GM12878 (cell line): ENCODE data around the gene TFAP2E. TPM values are rescaled to one million over a fixed set of nuclear protein-coding genes. Genes with fewer than 3 reads are reported as not detected.

Source experiments
- ATAC-seq: fragments of 200-7000 bp; cut with Tn5 transposase; 3 replicates; pipeline ENCODE4 v1.9.1; 2020; ENCODE audit warnings: mild to moderate bottlenecking, moderate library complexity
- BruUV-seq: library from RNA; stranded (reverse); fragments of 400-500 nt; replicated peaks from 2 replicates; lab custom pipeline; 2021; lab: Mats Ljungman, UMichigan
- CTCF ChIA-PET: fragments of 300-600 bp; sonication (Branson Sonifier 250); formaldehyde crosslinking; extraction: SDS; loops from one replicate; lab custom pipeline; 2021; ENCODE audit warnings: inconsistent platforms; lab: Yijun Ruan, JAX
- POLR2A ChIA-PET: fragments of 350-600 bp; formaldehyde crosslinking; extraction: SDS; loops from one replicate; lab custom pipeline; 2021; ENCODE audit warnings: inconsistent platforms; lab: Charles Lee
- RAD21 ChIA-PET: fragments of 300-600 bp; sonication (Branson Sonifier 250); formaldehyde crosslinking; loops from one replicate; lab custom pipeline; 2023; ENCODE audit warnings: antibody characterized with exemption; ENCODE audit not compliant: unreplicated experiment; lab: Charles Lee
- SMC1A ChIA-PET: fragments of 300-600 bp; sonication (Branson Sonifier 250); formaldehyde crosslinking; loops from one replicate; lab custom pipeline; 2023; ENCODE audit not compliant: unreplicated experiment, uncharacterized antibody; lab: Charles Lee
- DNase-seq: peaks from one replicate; pipeline ENCODE4 v3.0.0-alpha.2; 2011; ENCODE audit warnings: low read depth, low spot score
- FAIRE-seq: peaks from 3 replicates; lab custom pipeline; 2011; peaks lifted over from hg19 to GRCh38; lab: Jason Lieb, UNC
- H2AFZ ChIP-seq: 2 replicates; pipeline ENCODE4 v1.6.0; 2011; ENCODE audit warnings: low read depth, low read length, control low read depth; ENCODE audit not compliant: control insufficient read depth
- H3K27ac ChIP-seq: 2 replicates; pipeline ENCODE4 v1.5.1; 2011; ENCODE audit warnings: control low read depth; ENCODE audit not compliant: control insufficient read depth, insufficient read depth
- H3K27me3 ChIP-seq, 2 experiments: replicated peaks in 1 of 2; 2 replicates each; pipeline versions ENCODE4 v1.6.0 to v1.6.1; 2011; ENCODE audit warnings: low read length in 1 of 2; ENCODE audit not compliant: control insufficient read depth in 2 of 2, insufficient read depth in 2 of 2
- H3K36me3 ChIP-seq, 2 experiments: 2 replicates each; pipeline ENCODE4 v1.5.1; 2011; ENCODE audit warnings: low read length in 1 of 2; ENCODE audit not compliant: control insufficient read depth in 2 of 2, insufficient read depth in 2 of 2
- H3K4me1 ChIP-seq: 2 replicates; pipeline ENCODE4 v1.6.1; 2011; ENCODE audit warnings: mild to moderate bottlenecking, low read length, moderate library complexity, mixed read lengths; ENCODE audit not compliant: control insufficient read depth, insufficient read depth
- H3K4me2 ChIP-seq: 2 replicates; pipeline ENCODE4 v1.6.0; 2011; ENCODE audit warnings: control low read depth; ENCODE audit not compliant: control insufficient read depth, insufficient read depth
- H3K4me3 ChIP-seq: fragments of 200-600 bp; sonication (generic); 2 replicates; pipeline ENCODE4 v1.5.1; 2016
- H3K79me2 ChIP-seq: 2 replicates; pipeline ENCODE4 v1.6.0; 2011; ENCODE audit warnings: low read length; ENCODE audit not compliant: control insufficient read depth, insufficient read depth
- H3K9ac ChIP-seq: 2 replicates; pipeline ENCODE4 v1.8.0; 2011; ENCODE audit warnings: low read length, control low read depth, mixed read lengths; ENCODE audit not compliant: control insufficient read depth, insufficient read depth
- H3K9me3 ChIP-seq: replicated peaks from 3 replicates; pipeline ENCODE4 v1.5.1; 2011; ENCODE audit warnings: mild to moderate bottlenecking, low read length; ENCODE audit not compliant: control insufficient read depth, insufficient read depth
- H4K20me1 ChIP-seq: 2 replicates; pipeline ENCODE4 v1.6.0; 2011; ENCODE audit not compliant: control insufficient read depth, insufficient read depth
- BRCA1 ChIP-seq: IDR thresholded peaks from 2 replicates; pipeline ENCODE4 v1.6.1; 2011; ENCODE audit warnings: low read depth, low read length, improper control_type of control experiment
- ESRRA ChIP-seq: IDR thresholded peaks from 2 replicates; pipeline ENCODE4 v1.6.1; 2012; ENCODE audit warnings: mild to moderate bottlenecking, low read length, improper control_type of control experiment
- FOXK2 ChIP-seq: fragments of 450-650 bp; IDR thresholded peaks from 2 replicates; pipeline ENCODE4 v1.6.1; 2017; ENCODE audit warnings: mild to moderate bottlenecking, moderate library complexity
- MEF2B ChIP-seq: fragments of 450-650 bp; IDR thresholded peaks from 2 replicates; pipeline ENCODE4 v1.6.1; 2018; ENCODE audit warnings: mild to moderate bottlenecking, moderate library complexity; ENCODE audit not compliant: partially characterized antibody, poor library complexity, severe bottlenecking
- MYB ChIP-seq: fragments of 150-350 bp; IDR thresholded peaks from 2 replicates; pipeline ENCODE4 v1.6.1; 2014; ENCODE audit warnings: mild to moderate bottlenecking, low read depth, low read length, borderline replicate concordance
- NFYB ChIP-seq: IDR thresholded peaks from 2 replicates; pipeline ENCODE4 v1.6.1; 2011; ENCODE audit warnings: low read depth, mild to moderate bottlenecking, low read length, improper control_type of control experiment, moderate library complexity; ENCODE audit not compliant: insufficient read depth
- NKRF ChIP-seq: fragments of 450-650 bp; conservative IDR thresholded peaks from 2 replicates; pipeline ENCODE4 v1.6.1; 2017; ENCODE audit warnings: mild to moderate bottlenecking, moderate library complexity
- NR2C2 ChIP-seq: IDR thresholded peaks from 2 replicates; pipeline ENCODE4 v1.6.1; 2011; ENCODE audit warnings: borderline replicate concordance, low read depth; ENCODE audit not compliant: control insufficient read depth, insufficient read length
- PKNOX1 ChIP-seq: fragments of 450-650 bp; IDR thresholded peaks from 2 replicates; pipeline ENCODE4 v1.6.1; 2016; ENCODE audit warnings: mild to moderate bottlenecking
- ZBTB4 ChIP-seq: fragments of 450-650 bp; formaldehyde crosslinking; IDR thresholded peaks from 2 replicates; pipeline ENCODE4 v1.4.0; 2022; ENCODE audit warnings: mild to moderate bottlenecking, moderate library complexity
- ZNF24 ChIP-seq: fragments of 450-650 bp; IDR thresholded peaks from 2 replicates; pipeline ENCODE4 v1.6.1; 2017; ENCODE audit warnings: antibody characterized with exemption, mild to moderate bottlenecking
- ZNF274 ChIP-seq: IDR thresholded peaks from one replicate; pipeline ENCODE4 v1.8.0; 2011; ENCODE audit not compliant: insufficient read length, insufficient read depth
- ZNF687 ChIP-seq: fragments of 450-650 bp; IDR thresholded peaks from 2 replicates; pipeline ENCODE4 v1.6.1; 2017; ENCODE audit warnings: mild to moderate bottlenecking, moderate library complexity
- ZSCAN29 ChIP-seq: fragments of 450-650 bp; IDR thresholded peaks from 2 replicates; pipeline ENCODE4 v1.6.1; 2017; ENCODE audit warnings: mild to moderate bottlenecking, moderate library complexity
- WGBS: methylation state at CpG from one replicate; pipeline ENCODE4 v1.1.6; 2016; ENCODE audit warnings: low lambda C conversion rate; ENCODE audit not compliant: insufficient replicate concordance, insufficient coverage; ENCODE audit errors: missing lambda C conversion rate; 5-methylcytosine and 5-hydroxymethylcytosine counted together
- in situ Hi-C: fragments of 300-500 bp; cut with MboI; formaldehyde crosslinking; loops from 9 replicates; pipeline ENCODE4 v1.14.3; 2018; ENCODE audit warnings: mixed read lengths
- intact Hi-C: fragments of 100-400 bp; cut with micrococcal nuclease; formaldehyde crosslinking; loops from one replicate; pipeline ENCODE4 v1.14.2; 2022; ENCODE audit not compliant: unreplicated experiment
- polyA plus RNA-seq, 11 experiments: library from polyadenylated mRNA; depleted of rRNA in 4 of 11; unstranded in 6 of 11; stranded (reverse) in 5 of 11; fragments of >200 nt; fragmentation: Nextera tagmentation in 4 of 11; fragmentation: Illumina TruSeq in 1 of 11; extraction: Ambion mirVana in 4 of 11; extraction: Trizol in 1 of 11; gene quantifications; 1 replicate in 1 of 11; 2 replicates in 10 of 11; pipeline versions ENCODE4 v1.2.1 to v1.2.3, GENCODE V29; 2011 to 2016; ENCODE audit warnings: inconsistent platforms in 2 of 11, missing spikeins in 2 of 11, low read depth in 1 of 11
- total RNA-seq, 4 experiments: library from RNA; depleted of rRNA in 3 of 4; stranded (reverse); fragments of >200 nt in 3 of 4; fragmentation: Illumina TruSeq in 1 of 4; extraction: Trizol in 1 of 4; gene quantifications; 2 replicates each; pipeline versions ENCODE4 v1.2.1 to v1.2.3, GENCODE V29; 2013 to 2021

The TFAP2E gene
- total and polyA plus RNA-seq, 10 of the 15 experiments (the other 5 are each of a cell fraction or from before 2014, with no cell fraction given), result 0.10 to 1.1 (median 0.43) TPM

- POLR2A ChIA-PET, result no interaction called here
- no peak overlapping the region for H3K4me2 ChIP-seq
- DNase-seq (no peak), FAIRE-seq (no peak), ATAC-seq (no peak)
- in situ Hi-C loops (no loop called here), intact Hi-C loops (no loop called here)
- H2AFZ ChIP-seq, result no peak overlapping the region
- H4K20me1 ChIP-seq, result no peaks in the 10 kb centered on the region
- H3K36me3 ChIP-seq, result no peaks in the 10 kb centered on the region
- no peak overlapping the region for H3K27ac ChIP-seq
- CTCF ChIA-PET, result interaction anchor here (1.0 kb wide), 1 partner anchor 142 kb away, joined by 3 read pairs; no protein-coding TSS in a partner anchor
- no peaks in the 10 kb centered on the region; the same call in 1 of the 2 replicates for H3K79me2 ChIP-seq
- H3K4me1 ChIP-seq, result peaks cover 16% of the 10 kb centered on the region
- H3K9ac ChIP-seq, result no peak overlapping the region
- no TSS peak for BruUV-seq
- RAD21 ChIA-PET, result no interaction called here
- no peak overlapping the region for H3K4me3 ChIP-seq
- SMC1A ChIA-PET, result no interaction called here
- no peaks in the 10 kb centered on the region for H3K9me3 ChIP-seq
- 89% methylated on average over 27 of the region's 48 CpGs for WGBS
- H3K27me3 ChIP-seq, result peaks cover 0 to 2% of the 10 kb centered on the region in 2 experiments; a peak in 2 of 4 replicates
- TF ChIP-seq NKRF (no peak), ZSCAN29 (no peak), PKNOX1 (no peak), MEF2B (no peak), BRCA1 (no peak), MYB (no peak), ZNF24 (no peak), NR2C2 (no peak), ZBTB4 (CRISPR knock-in tag) (no peak), ESRRA (no peak), NFYB (no peak), ZNF687 (no peak), FOXK2 (no peak), ZNF274 (no peak)
Measured at GRCh38 chr1:35574125-35574654, 1.1 kb downstream of the TFAP2E start.
